Ovary (tissue), 9 donors: ENCODE data around the gene COA3. TPM values are rescaled to one million over a fixed set of nuclear protein-coding genes. Genes with fewer than 3 reads are reported as not detected.

Experiments used
- DNase-seq, 5 donors: peaks; one replicate each; pipeline ENCODE4 v3.0.0-alpha.2; 2019 to 2020
- H3K27ac ChIP-seq, 2 donors: fragments of 200-600 bp; one replicate each; pipeline versions ENCODE4 v1.5.1 to v1.8.0; 2019 to 2022
- H3K27me3 ChIP-seq: fragments of 200-600 bp; one replicate; pipeline ENCODE4 v1.8.0; 2022
- H3K36me3 ChIP-seq: fragments of 200-600 bp; sonication (generic); one replicate; pipeline ENCODE4 v1.5.1; 2019
- H3K4me1 ChIP-seq: one replicate; pipeline ENCODE4 v1.8.1; 2013; ENCODE audit warnings: mild to moderate bottlenecking, moderate library complexity; ENCODE audit not compliant: insufficient read depth
- H3K4me3 ChIP-seq: fragments of 200-600 bp; sonication (generic); one replicate; pipeline ENCODE4 v1.5.1; 2017
- H3K9me3 ChIP-seq, 2 donors: fragments of 200-600 bp in 1 of 2; sonication (generic) in 1 of 2; one replicate each; pipeline versions ENCODE4 v1.5.1 to v1.8.1; 2013 to 2019; ENCODE audit warnings: mild to moderate bottlenecking in 1 of 2, moderate library complexity in 1 of 2
- EP300 ChIP-seq: sonication (generic); formaldehyde crosslinking; IDR thresholded peaks from one replicate; pipeline ENCODE4 v1.6.1; 2017; ENCODE audit warnings: antibody characterized with exemption
- POLR2A ChIP-seq: fragments of 450-650 bp; IDR thresholded peaks from one replicate; pipeline ENCODE4 v1.6.1; 2017; ENCODE audit warnings: antibody characterized with exemption, mild to moderate bottlenecking, moderate library complexity
- WGBS, 3 donors: extraction: QIAGEN DNeasy Blood & Tissue Kit in 1 of 3; methylation state at CpG; one replicate each; pipeline versions ENCODE4 v1.1.5 to v1.1.7; 2013 to 2017; 5-methylcytosine and 5-hydroxymethylcytosine counted together
- intact Hi-C, 4 donors: fragments of 100-400 bp; cut with DNase I; formaldehyde crosslinking; loops; one replicate each; pipeline versions ENCODE4 v1.11.0 to v1.15.1; 2022 to 2023
- polyA plus RNA-seq, 2 donors: library from polyadenylated mRNA; stranded (reverse); fragments of 200-250 nt in 1 of 2; fragments of 350-450 nt in 1 of 2; fragmentation: Illumina TruSeq in 1 of 2; extraction: RNeasy Lipid Tissue Mini Kit (QIAGEN cat#74804) in 1 of 2; gene quantifications; one replicate each; pipeline ENCODE4 v1.2.3, GENCODE V29; 2013 to 2014
- total RNA-seq, 7 donors: library from RNA; depleted of rRNA in 2 of 7; stranded (reverse); fragments of >200 nt in 2 of 7; fragmentation: NEBNext Ultra II Directional in 3 of 7; extraction: Animal tissue kit (Norgen Biotek cat#: 25700) in 3 of 7; gene quantifications; one replicate each; pipeline versions ENCODE4 v1.1.0 to v1.2.4, GENCODE V29; 2016 to 2023
- TF ChIP-seq, protein P1 (sequence below), 3 donors: fragments of 450-650 bp in 2 of 3; fragments of 200-600 bp in 1 of 3; IDR thresholded peaks; one replicate each; pipeline versions ENCODE4 v1.5.1 to v1.8.0; 2016 to 2022; ENCODE audit warnings: antibody characterized with exemption in 3 of 3, mild to moderate bottlenecking in 1 of 3
- donor health status: DM: no; HTN: no; CAD: no; lungs with moderate emphysema.
- donor health status: DM: no; HTN: no; CAD: no.
- donor health status: Bipolar disorder and iron deficiency.
- donor health status: DM: yes; HTN: yes; CAD: no.
- donor health status: DM: no; HTN: no; CAD: no.
- donor health status: DM: yes; HTN: yes; CAD: no.

Gene COA3
- total and polyA plus RNA-seq, 9 donors, result 49.1 to 80.0 (median 64.0) TPM

DNA sequence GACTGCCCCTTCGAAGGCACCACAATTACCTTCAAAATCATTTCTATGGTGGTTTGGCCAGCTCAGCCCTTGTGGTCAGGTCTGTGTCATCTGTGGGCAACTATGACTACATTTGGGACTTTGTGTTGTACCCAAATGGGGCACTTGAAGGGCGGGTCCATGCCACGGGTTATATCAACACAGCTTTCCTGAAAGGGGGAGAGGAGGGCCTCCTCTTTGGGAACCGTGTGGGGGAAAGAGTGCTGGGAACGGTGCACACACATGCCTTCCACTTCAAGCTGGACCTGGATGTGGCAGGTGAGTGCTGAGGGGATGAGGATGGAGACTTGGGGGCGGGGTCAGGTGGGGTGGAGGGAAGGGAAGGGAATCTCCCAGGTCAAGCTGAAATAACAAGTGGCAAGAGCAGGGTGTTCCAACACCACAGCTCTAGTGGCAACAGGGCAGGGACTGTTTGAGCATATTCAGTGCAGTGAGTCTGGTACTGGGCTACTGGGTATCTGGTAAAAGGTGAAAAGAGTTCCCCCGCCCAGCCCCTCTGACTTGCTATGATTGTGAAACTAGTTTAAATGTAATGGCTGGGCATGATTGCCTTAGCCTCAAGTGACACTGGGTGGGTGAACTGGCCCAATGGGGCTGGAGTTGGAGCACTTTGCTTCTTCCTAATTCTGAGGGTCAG lies 47.6 kb upstream of the COA3 start:
- H3K4me1 ChIP-seq, result peaks cover 3% of the 10 kb centered on the region
- WGBS, 3 donors, result 65 to 78% (median 74%) methylated on average over 7 of the region's 7 CpGs
- intact Hi-C loops, result loop anchor here in 3 of 4 donors (5.0 to 10.0 kb wide), 3 partner anchors 86 to 149 kb away; partner anchors contain the start of gene RPL27 (in 1 of the 3)

DNA sequence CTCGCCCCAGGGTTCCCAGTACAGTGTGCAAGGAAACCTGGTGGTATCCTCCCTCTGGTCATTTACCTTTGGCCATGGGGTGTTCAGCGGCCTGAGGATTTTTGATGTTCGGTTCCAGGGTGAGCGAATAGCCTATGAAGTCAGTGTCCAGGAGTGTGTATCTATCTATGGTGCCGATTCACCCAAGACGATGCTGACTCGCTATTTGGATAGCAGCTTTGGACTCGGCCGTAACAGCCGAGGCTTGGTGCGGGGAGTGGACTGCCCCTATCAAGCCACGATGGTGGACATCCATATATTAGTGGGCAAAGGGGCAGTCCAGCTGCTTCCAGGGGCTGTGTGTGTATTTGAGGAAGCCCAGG lies 47.0 kb upstream of the COA3 start:
- no peak for DNase-seq
- TF ChIP-seq, protein P1, sequence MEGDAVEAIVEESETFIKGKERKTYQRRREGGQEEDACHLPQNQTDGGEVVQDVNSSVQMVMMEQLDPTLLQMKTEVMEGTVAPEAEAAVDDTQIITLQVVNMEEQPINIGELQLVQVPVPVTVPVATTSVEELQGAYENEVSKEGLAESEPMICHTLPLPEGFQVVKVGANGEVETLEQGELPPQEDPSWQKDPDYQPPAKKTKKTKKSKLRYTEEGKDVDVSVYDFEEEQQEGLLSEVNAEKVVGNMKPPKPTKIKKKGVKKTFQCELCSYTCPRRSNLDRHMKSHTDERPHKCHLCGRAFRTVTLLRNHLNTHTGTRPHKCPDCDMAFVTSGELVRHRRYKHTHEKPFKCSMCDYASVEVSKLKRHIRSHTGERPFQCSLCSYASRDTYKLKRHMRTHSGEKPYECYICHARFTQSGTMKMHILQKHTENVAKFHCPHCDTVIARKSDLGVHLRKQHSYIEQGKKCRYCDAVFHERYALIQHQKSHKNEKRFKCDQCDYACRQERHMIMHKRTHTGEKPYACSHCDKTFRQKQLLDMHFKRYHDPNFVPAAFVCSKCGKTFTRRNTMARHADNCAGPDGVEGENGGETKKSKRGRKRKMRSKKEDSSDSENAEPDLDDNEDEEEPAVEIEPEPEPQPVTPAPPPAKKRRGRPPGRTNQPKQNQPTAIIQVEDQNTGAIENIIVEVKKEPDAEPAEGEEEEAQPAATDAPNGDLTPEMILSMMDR (IDR thresholded peaks at IDR 0.05), result no peak
- TF ChIP-seq EP300 (no peak), POLR2A (no peak)
- Histone ChIP-seq H3K4me1 (peaks cover 3% of the 10 kb centered on the region), H3K4me3 (no peak overlapping the region), H3K27me3 (no peaks in the 10 kb centered on the region), H3K36me3 (no peaks in the 10 kb centered on the region), H3K27ac (no peak overlapping the region), H3K9me3 (no peaks in the 10 kb centered on the region)
- WGBS, 3 donors, result 85 to 90% (median 85%) methylated on average over 12 of the region's 12 CpGs
- intact Hi-C loops, result loop anchor here in 3 of 4 donors (5.0 to 10.0 kb wide), 3 partner anchors 87 to 149 kb away; partner anchors contain the start of gene RPL27 (in 1 of the 3)

More for the DNA sequence above, 47.6 kb upstream of the COA3 start:
- Histone ChIP-seq H3K27me3 (no peaks in the 10 kb centered on the region), H3K9me3 (no peaks in the 10 kb centered on the region), H3K4me3 (no peak overlapping the region), H3K36me3 (no peaks in the 10 kb centered on the region), H3K27ac (no peak overlapping the region)
- TF ChIP-seq POLR2A (no peak), EP300 (no peak)
- TF ChIP-seq, protein P1 (IDR thresholded peaks at IDR 0.05), result no peak
- DNase-seq, result no peak

GRCh38 chr17:42844761-42845555 lies 46.5 kb upstream of the COA3 start:
- Histone ChIP-seq H3K27ac (no peak overlapping the region), H3K4me3 (no peak overlapping the region), H3K27me3 (no peaks in the 10 kb centered on the region), H3K4me1 (peaks cover under 1% of the 10 kb centered on the region), H3K9me3 (no peaks in the 10 kb centered on the region), H3K36me3 (no peaks in the 10 kb centered on the region)
- no peak for DNase-seq
- TF ChIP-seq POLR2A, result no peak
- intact Hi-C loops, result loop anchor here (5.0 to 10.0 kb wide), 3 partner anchors 87 to 150 kb away; partner anchors contain the start of gene RPL27 (in 1 of the 4)
- 78 to 84% (median 80%) methylated on average over 24 of the region's 24 CpGs for WGBS, 3 donors

DNA sequence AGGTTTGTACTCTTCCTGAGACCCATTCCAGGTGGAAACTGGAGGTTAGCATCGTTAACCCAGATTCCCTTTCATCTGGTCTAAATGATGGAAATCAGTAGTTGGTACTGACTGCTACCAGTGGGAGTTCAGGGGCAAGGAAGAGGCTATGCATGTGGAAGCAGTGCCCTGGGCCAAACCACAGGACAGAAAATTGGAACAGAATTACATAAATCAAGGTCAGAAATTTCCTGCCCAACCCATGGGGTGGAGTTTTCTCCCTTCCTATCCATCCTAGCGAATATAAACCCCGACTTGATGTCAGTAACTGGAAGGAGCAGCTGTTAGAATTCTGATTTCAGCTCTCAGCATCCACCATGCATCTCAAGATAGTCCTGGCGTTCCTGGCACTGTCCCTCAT lies 45.8 kb upstream of the COA3 start, which contains the start of gene AOC2:
Gene AOC2, plus strand, starts transcription at position 310 of the 400 bp plus-strand sequence. Its CDS starts 47 bp downstream, at position 357.
- Histone ChIP-seq H3K27ac (no peak within 1 kb of the TSS), H3K4me3 (no peak within 1 kb of the TSS), H3K4me1 (no peaks in the 10 kb centered on the region), H3K27me3 (no peaks in the 10 kb centered on the region), H3K36me3 (no peaks in the 10 kb centered on the region), H3K9me3 (no peaks in the 10 kb centered on the region)
- TF ChIP-seq, protein P1 (IDR thresholded peaks at IDR 0.05), result no peak
- no peak for TF ChIP-seq POLR2A
- TF ChIP-seq EP300, result no peak
- no peak for DNase-seq
- intact Hi-C loops, result loop anchor here in 2 of 4 donors (5.0 to 10.0 kb wide), 2 partner anchors 93 to 151 kb away; partner anchors contain the start of gene RPL27 (in 1 of the 2)
- WGBS, 3 donors, result 27 to 47% (median 42%) methylated on average over 4 of the region's 4 CpGs
